A549 (cell line): ENCODE data around the gene KCTD1. TPM values are rescaled to one million over a fixed set of nuclear protein-coding genes. Genes with fewer than 3 reads are reported as not detected.

Experiments used
- ATAC-seq, 2 experiments: fragments of 200-7000 bp in 1 of 2; fragments of >200 bp in 1 of 2; cut with Nextera tagmentation in 1 of 2; cut with Tn5 transposase in 1 of 2; 3 replicates each; pipeline versions ENCODE4 v1.8.0 to v1.9.1; 2018 to 2020; ENCODE audit warnings: mild to moderate bottlenecking in 1 of 2, moderate library complexity in 1 of 2
- CTCF ChIA-PET: fragments of 300-600 bp; sonication (Branson Sonifier 250); formaldehyde crosslinking; extraction: SDS; loops from one replicate; lab custom pipeline; 2021; ENCODE audit warnings: antibody characterized with exemption, inconsistent platforms; lab: Yijun Ruan, JAX
- POLR2A ChIA-PET: fragments of 350-600 bp; formaldehyde crosslinking; extraction: SDS; loops from one replicate; lab custom pipeline; 2021; ENCODE audit warnings: antibody characterized with exemption, inconsistent platforms; lab: Yijun Ruan, JAX
- DNase-seq, 2 experiments: peaks; one replicate each; pipeline versions ENCODE4 v3.0.0 to v3.0.0-alpha.2; 2011 to 2016; ENCODE audit warnings: low read depth in 1 of 2, low spot score in 1 of 2
- FAIRE-seq: peaks from 2 replicates; lab custom pipeline; 2011; peaks lifted over from hg19 to GRCh38; lab: Jason Lieb, UNC
- H3K27ac ChIP-seq, 2 experiments: fragments of >200 bp; sonication (Bioruptor Twin); formaldehyde crosslinking; 3 replicates each; pipeline ENCODE4 v1.5.1; 2016 to 2017
- H3K4me1 ChIP-seq: fragments of >200 bp; sonication (Bioruptor Twin); formaldehyde crosslinking; 3 replicates; pipeline ENCODE4 v1.6.1; 2016
- H3K4me2 ChIP-seq: fragments of >200 bp; sonication (Bioruptor Twin); formaldehyde crosslinking; 3 replicates; pipeline ENCODE4 v1.6.1; 2016
- H3K4me3 ChIP-seq: fragments of >200 bp; sonication (Bioruptor Twin); formaldehyde crosslinking; 3 replicates; pipeline ENCODE4 v1.5.1; 2016
- H3K9me3 ChIP-seq: fragments of >200 bp; sonication (Bioruptor Twin); formaldehyde crosslinking; 3 replicates; pipeline ENCODE4 v1.6.1; 2016
- BHLHE40 ChIP-seq: IDR thresholded peaks from 2 replicates; pipeline ENCODE4 v1.6.1; 2012; ENCODE audit warnings: low read depth, low read length, inconsistent platforms
- CBX8 ChIP-seq: fragments of 200-600 bp; sonication (generic); IDR thresholded peaks from 2 replicates; pipeline ENCODE4 v1.6.1; 2016
- CEBPB ChIP-seq, 2 experiments: fragments of >200 bp in 1 of 2; sonication (Bioruptor Twin) in 1 of 2; formaldehyde crosslinking in 1 of 2; IDR thresholded peaks; 2 replicates each; pipeline ENCODE4 v1.6.1; 2012 to 2016
- EHF ChIP-seq: fragments of 250-450 bp; sonication (Bioruptor Pico); IDR thresholded peaks from 2 replicates; pipeline ENCODE4 v1.5.0; 2020; ENCODE audit warnings: mild to moderate bottlenecking
- EHMT2 ChIP-seq: fragments of 200-600 bp; sonication (generic); IDR thresholded peaks from 2 replicates; pipeline ENCODE4 v1.6.1; 2016; ENCODE audit warnings: antibody characterized with exemption, low read depth, mild to moderate bottlenecking, moderate library complexity
- ELK1 ChIP-seq: fragments of 150-350 bp; IDR thresholded peaks from 2 replicates; pipeline ENCODE4 v1.6.1; 2014; ENCODE audit warnings: low read depth, mild to moderate bottlenecking, low read length
- EP300 ChIP-seq, 2 experiments: fragments of >200 bp; sonication (Bioruptor Twin); formaldehyde crosslinking; IDR thresholded peaks; 2 replicates in 1 of 2; 3 replicates in 1 of 2; pipeline ENCODE4 v1.6.1; 2016 to 2017
- ESRRA ChIP-seq: fragments of 150-350 bp; IDR thresholded peaks from 2 replicates; pipeline ENCODE4 v1.6.1; 2014; ENCODE audit warnings: mild to moderate bottlenecking, low read length, borderline replicate concordance
- FOSL2 ChIP-seq, 2 experiments: fragments of 450-650 bp in 1 of 2; fragments of >200 bp in 1 of 2; sonication (Bioruptor Twin) in 1 of 2; formaldehyde crosslinking; IDR thresholded peaks; 2 replicates each; pipeline versions ENCODE4 v1.5.0 to v1.6.1; 2016 to 2020; ENCODE audit warnings: mild to moderate bottlenecking in 1 of 2, moderate library complexity in 1 of 2
- FOXS1 ChIP-seq: fragments of 250-450 bp; sonication (Bioruptor Pico); IDR thresholded peaks from 2 replicates; pipeline ENCODE4 v1.5.0; 2020; ENCODE audit warnings: mild to moderate bottlenecking, moderate library complexity
- GATA3 ChIP-seq: IDR thresholded peaks from 2 replicates; pipeline ENCODE4 v1.6.1; 2012; ENCODE audit warnings: borderline replicate concordance
- HES2 ChIP-seq: fragments of >200 bp; sonication (Bioruptor Twin); formaldehyde crosslinking; IDR thresholded peaks from 2 replicates; pipeline ENCODE4 v1.6.1; 2016
- HEYL ChIP-seq: fragments of 250-450 bp; sonication (Bioruptor Pico); IDR thresholded peaks from 2 replicates; pipeline ENCODE4 v1.8.0; 2021; ENCODE audit warnings: mild to moderate bottlenecking, moderate library complexity
- KDM1A ChIP-seq: fragments of 200-600 bp; sonication (generic); IDR thresholded peaks from 2 replicates; pipeline ENCODE4 v1.6.1; 2016; ENCODE audit warnings: low read depth, mild to moderate bottlenecking
- NFE2L2 ChIP-seq: fragments of 150-350 bp; conservative IDR thresholded peaks from 2 replicates; pipeline ENCODE4 v1.6.1; 2014; ENCODE audit warnings: low read length
- NPAS2 ChIP-seq: fragments of 250-450 bp; sonication (Bioruptor Pico); IDR thresholded peaks from 2 replicates; pipeline ENCODE4 v1.8.0; 2022; ENCODE audit warnings: mild to moderate bottlenecking, moderate library complexity, borderline replicate concordance
- POLR2AphosphoS2 ChIP-seq: conservative IDR thresholded peaks from 2 replicates; pipeline ENCODE4 v1.6.1; 2012; ENCODE audit warnings: low read length, improper control_type of control experiment, inconsistent platforms
- RAD21 ChIP-seq, 2 experiments: fragments of >200 bp in 1 of 2; sonication (Bioruptor Twin) in 1 of 2; formaldehyde crosslinking in 1 of 2; IDR thresholded peaks in 1 of 2; conservative IDR thresholded peaks in 1 of 2; 2 replicates in 1 of 2; 3 replicates in 1 of 2; pipeline ENCODE4 v1.6.1; 2012 to 2018; ENCODE audit warnings: inconsistent platforms in 1 of 2
- SMC3 ChIP-seq: fragments of >200 bp; sonication (Bioruptor Twin); formaldehyde crosslinking; IDR thresholded peaks from 3 replicates; pipeline ENCODE4 v1.6.1; 2018; ENCODE audit warnings: inconsistent platforms
- ZSCAN20 ChIP-seq: fragments of 250-450 bp; sonication (Bioruptor Pico); IDR thresholded peaks from 2 replicates; pipeline ENCODE4 v1.8.0; 2022; ENCODE audit warnings: mild to moderate bottlenecking, moderate library complexity
- WGBS: methylation state at CpG from one replicate; pipeline ENCODE4 v1.1.6; 2017; ENCODE audit errors: missing lambda C conversion rate; 5-methylcytosine and 5-hydroxymethylcytosine counted together
- polyA plus RNA-seq, 4 experiments: library from polyadenylated mRNA; depleted of rRNA in 3 of 4; stranded (reverse); fragments of >200 nt; fragmentation: RNase III in 1 of 4; extraction: RNeasy Plus Mini Kit Qiagen cat#74134 plus additional on column Dnase treatment in 1 of 4; gene quantifications; 2 replicates in 3 of 4; 3 replicates in 1 of 4; pipeline ENCODE4 v1.2.3, GENCODE V29; 2011 to 2017
- TF ChIP-seq, protein P1 (sequence below): fragments of 450-650 bp; IDR thresholded peaks from 2 replicates; pipeline ENCODE4 v1.6.1; 2014; ENCODE audit warnings: antibody characterized with exemption
- TF ChIP-seq, protein P2 (sequence below): fragments of 250-450 bp; sonication (Bioruptor Pico); IDR thresholded peaks from 2 replicates; pipeline ENCODE4 v1.5.0; 2021; ENCODE audit warnings: mild to moderate bottlenecking, moderate library complexity, borderline replicate concordance
- TF ChIP-seq, protein P3 (sequence below): IDR thresholded peaks from 2 replicates; pipeline ENCODE4 v1.6.1; 2012; ENCODE audit warnings: low read depth, borderline replicate concordance

KCTD1 gene
- polyA plus RNA-seq, 2 of the 4 experiments (the other 2 are of a cell fraction), result 26.1 to 32.1 TPM

- no peak for TF ChIP-seq ELK1
- no peak for TF ChIP-seq BHLHE40
- TF ChIP-seq, protein P1, sequence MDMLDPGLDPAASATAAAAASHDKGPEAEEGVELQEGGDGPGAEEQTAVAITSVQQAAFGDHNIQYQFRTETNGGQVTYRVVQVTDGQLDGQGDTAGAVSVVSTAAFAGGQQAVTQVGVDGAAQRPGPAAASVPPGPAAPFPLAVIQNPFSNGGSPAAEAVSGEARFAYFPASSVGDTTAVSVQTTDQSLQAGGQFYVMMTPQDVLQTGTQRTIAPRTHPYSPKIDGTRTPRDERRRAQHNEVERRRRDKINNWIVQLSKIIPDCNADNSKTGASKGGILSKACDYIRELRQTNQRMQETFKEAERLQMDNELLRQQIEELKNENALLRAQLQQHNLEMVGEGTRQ, result no peak
- no peak for TF ChIP-seq NFE2L2
- no peak for TF ChIP-seq HEYL (CRISPR knock-in tag)
Observed at GRCh38 chr18:26459340-26459739, 89.0 kb downstream of the KCTD1 start (continued).

DNA sequence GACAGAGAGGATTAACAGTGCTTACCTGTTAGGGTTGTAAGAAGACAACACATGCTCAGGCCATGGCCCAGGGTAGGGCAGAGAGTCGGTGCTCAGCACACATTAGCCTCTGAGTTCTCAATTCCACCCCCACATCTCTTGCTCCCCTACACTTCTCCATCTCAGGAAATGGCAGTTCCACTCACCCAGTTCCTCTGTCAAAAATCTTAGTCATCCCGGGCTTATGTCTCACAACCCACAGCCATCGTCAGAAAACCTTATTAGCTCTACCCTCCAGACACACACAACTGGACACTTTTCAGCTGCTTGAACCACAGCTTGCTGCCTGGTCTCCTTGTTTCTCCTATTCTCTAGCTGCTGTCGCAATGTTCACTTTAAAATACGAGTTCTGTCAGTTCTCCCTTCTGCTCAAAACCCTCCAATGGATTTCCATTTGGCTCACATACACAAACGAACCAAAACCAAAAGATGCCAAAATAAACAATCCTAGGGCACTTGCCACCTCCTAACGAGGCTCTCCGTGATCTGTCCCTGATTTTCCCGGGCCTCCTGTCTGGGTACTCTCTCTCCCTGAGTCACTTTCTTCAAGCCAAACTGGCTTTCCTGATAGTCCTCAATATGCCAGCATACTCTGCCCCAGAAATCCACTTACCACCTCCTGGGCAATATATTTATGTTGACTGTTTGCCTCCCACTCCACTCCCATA, 89.7 kb downstream of the KCTD1 start:
- peak overlapping the region; percentile 79 to 82; a peak in 4 of 6 replicates for H3K27ac ChIP-seq
- no peaks in the 10 kb centered on the region for H3K9me3 ChIP-seq
- TF ChIP-seq EP300 (IDR thresholded peaks at IDR 0.05) (no peak), EHF (no peak), HES2 (no peak), RAD21 (conservative IDR thresholded peaks at IDR 0.05 in 1 of 2, IDR thresholded peaks at IDR 0.05 in 1 of 2) (no peak), GATA3 (no peak), ZSCAN20 (CRISPR knock-in tag) (no peak), EHMT2 (no peak)
- TF ChIP-seq, all 56 proteins: peak for 0
- no peak overlapping the region for H3K4me2 ChIP-seq
- CTCF ChIA-PET, result interaction anchor here (0.7 to 1.2 kb wide), 3 partner anchors 9 to 22 kb away, joined by 3 to 4 read pairs (median 4); no protein-coding TSS in a partner anchor
- H3K4me3 ChIP-seq, result no peak overlapping the region
- 71% methylated on average over 9 of the region's 9 CpGs for WGBS
- no peak for FAIRE-seq
- no peak for ATAC-seq
- peaks cover 59% of the 10 kb centered on the region for H3K4me1 ChIP-seq
- no peak for DNase-seq
- POLR2A ChIA-PET, result no interaction called here

- CTCF ChIA-PET, result interaction anchor here (0.6 to 1.5 kb wide), 4 partner anchors 10 to 189 kb away, joined by 3 to 5 read pairs (median 4); no protein-coding TSS in a partner anchor
- Histone ChIP-seq H3K27ac (peak overlapping the region; percentile 79 to 82; a peak in 5 of 6 replicates), H3K4me3 (no peak overlapping the region)
- no peak for DNase-seq
- WGBS, result 92% methylated on average over 19 of the region's 22 CpGs
- ATAC-seq, result peak in 1 of 2 experiments; percentile 44; a peak in 2 of 6 replicates
- TF ChIP-seq RAD21 (conservative IDR thresholded peaks at IDR 0.05 in 1 of 2, IDR thresholded peaks at IDR 0.05 in 1 of 2) (peak in 1 of 2 experiments; percentile 18; a peak in 1 of 5 replicates), NPAS2 (CRISPR knock-in tag) (no peak)
- TF ChIP-seq, all 56 proteins: peak for 1
- Histone ChIP-seq H3K9me3 (no peaks in the 10 kb centered on the region), H3K4me1 (peaks cover 68% of the 10 kb centered on the region), H3K4me2 (peak overlapping the region; percentile 59; the same call in 2 of the 3 replicates)
- POLR2A ChIA-PET, result no interaction called here
- FAIRE-seq, result no peak
Observed at GRCh38 chr18:26457611-26458353, 90.6 kb downstream of the KCTD1 start.

GRCh38 chr18:26457195-26457594, 91.2 kb downstream of the KCTD1 start:
- ATAC-seq, result no peak
- no peak overlapping the region for H3K4me3 ChIP-seq
- no peaks in the 10 kb centered on the region for H3K9me3 ChIP-seq
- H3K4me1 ChIP-seq, result peaks cover 70% of the 10 kb centered on the region
- ChIA-PET POLR2A (no interaction called here), CTCF (interaction anchor here (0.6 to 1.5 kb wide), 4 partner anchors 10 to 190 kb away, joined by 3 to 5 read pairs (median 4); no protein-coding TSS in a partner anchor)
- peak overlapping the region; percentile 79 to 82 for H3K27ac ChIP-seq
- WGBS, result 96% methylated on average over 4 of the region's 4 CpGs
- peak overlapping the region; percentile 59; the same call in 2 of the 3 replicates for H3K4me2 ChIP-seq
- FAIRE-seq, result no peak
- no peak for DNase-seq
- TF ChIP-seq POLR2AphosphoS2 (no peak), FOXS1 (no peak), FOSL2 (IDR thresholded peaks at IDR 0.05) (no peak), FOSL2 (CRISPR knock-in tag; IDR thresholded peaks at IDR 0.05) (no peak), NFE2L2 (no peak), SMC3 (no peak), ESRRA (no peak), KDM1A (no peak), ZSCAN20 (CRISPR knock-in tag) (no peak), CBX8 (no peak), CEBPB (IDR thresholded peaks at IDR 0.05) (no peak)
- TF ChIP-seq, protein P2, sequence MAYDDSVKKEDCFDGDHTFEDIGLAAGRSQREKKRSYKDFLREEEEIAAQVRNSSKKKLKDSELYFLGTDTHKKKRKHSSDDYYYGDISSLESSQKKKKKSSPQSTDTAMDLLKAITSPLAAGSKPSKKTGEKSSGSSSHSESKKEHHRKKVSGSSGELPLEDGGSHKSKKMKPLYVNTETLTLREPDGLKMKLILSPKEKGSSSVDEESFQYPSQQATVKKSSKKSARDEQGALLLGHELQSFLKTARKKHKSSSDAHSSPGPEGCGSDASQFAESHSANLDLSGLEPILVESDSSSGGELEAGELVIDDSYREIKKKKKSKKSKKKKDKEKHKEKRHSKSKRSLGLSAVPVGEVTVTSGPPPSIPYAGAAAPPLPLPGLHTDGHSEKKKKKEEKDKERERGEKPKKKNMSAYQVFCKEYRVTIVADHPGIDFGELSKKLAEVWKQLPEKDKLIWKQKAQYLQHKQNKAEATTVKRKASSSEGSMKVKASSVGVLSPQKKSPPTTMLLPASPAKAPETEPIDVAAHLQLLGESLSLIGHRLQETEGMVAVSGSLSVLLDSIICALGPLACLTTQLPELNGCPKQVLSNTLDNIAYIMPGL (CRISPR knock-in tag), result no peak
- TF ChIP-seq, protein P3, sequence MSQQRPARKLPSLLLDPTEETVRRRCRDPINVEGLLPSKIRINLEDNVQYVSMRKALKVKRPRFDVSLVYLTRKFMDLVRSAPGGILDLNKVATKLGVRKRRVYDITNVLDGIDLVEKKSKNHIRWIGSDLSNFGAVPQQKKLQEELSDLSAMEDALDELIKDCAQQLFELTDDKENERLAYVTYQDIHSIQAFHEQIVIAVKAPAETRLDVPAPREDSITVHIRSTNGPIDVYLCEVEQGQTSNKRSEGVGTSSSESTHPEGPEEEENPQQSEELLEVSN, result no peak
- TF ChIP-seq, protein P1, result no peak
